ENCODE data around the gene PSMB2.
"Not testable (repeated sequence)": the region's sequence is repeated elsewhere in the genome, so short reads cannot be mapped to it uniquely, and the experiment has no call there.

The PSMB2 gene

DNA sequence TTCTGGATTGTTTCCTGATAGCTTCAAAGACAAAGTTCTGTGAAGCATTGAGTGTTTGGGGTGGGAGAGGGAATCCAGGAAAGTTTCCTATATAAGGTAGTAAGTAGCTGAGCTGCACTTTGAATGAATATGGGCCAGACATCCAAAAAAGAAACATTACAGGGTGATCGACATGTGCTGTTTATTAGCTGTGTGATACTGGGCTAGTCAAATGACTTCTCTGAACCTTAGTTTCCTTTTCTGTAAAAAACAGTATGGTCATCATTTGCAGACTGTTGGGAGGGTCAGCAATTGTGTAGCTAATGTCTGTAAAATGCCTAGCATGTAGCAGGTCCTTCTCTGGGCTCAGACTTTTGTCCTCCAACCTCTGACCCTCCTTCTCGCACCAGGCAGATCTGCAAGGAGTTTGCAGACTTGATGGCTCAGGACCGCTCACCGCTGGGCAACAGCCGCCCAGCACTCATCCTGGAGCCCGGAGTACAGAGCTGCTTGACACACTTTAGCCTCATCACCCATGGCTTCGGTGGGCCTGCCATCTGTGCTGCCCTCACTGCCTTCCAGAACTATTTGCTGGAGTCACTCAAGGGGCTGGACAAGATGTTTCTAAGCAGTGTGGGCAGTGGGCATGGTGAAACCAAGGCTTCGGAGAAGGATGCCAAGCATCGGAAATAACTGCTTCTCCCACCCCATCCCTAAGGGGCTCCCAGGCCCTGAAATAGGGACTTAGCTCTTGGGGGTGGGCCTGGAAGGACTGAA is 47.1 kb downstream of the PSMB2 start:
- no peaks in the 10 kb centered on the region for H3K9me3 ChIP-seq (ENCODE audit: control insufficient read depth, low read length)
- no peak overlapping the region for H3K27ac ChIP-seq (ENCODE audit: low read depth, low read length, severe bottlenecking)
- WGBS, 2 experiments (ENCODE audit: insufficient coverage in 2 of 2): 93 to 95% methylated on average over 7 of the region's 9 CpGs
- H3K36me3 ChIP-seq (ENCODE audit: control insufficient read depth, insufficient read depth, low read length): peaks cover 15% of the 10 kb centered on the region
- no peaks in the 10 kb centered on the region for H3K4me1 ChIP-seq (ENCODE audit: control insufficient read depth, insufficient read depth, low read length, poor library complexity, severe bottlenecking)
- H3K4me3 ChIP-seq (ENCODE audit: extremely low read depth, insufficient read depth, low read length, poor library complexity, severe bottlenecking): no peak overlapping the region

DNA sequence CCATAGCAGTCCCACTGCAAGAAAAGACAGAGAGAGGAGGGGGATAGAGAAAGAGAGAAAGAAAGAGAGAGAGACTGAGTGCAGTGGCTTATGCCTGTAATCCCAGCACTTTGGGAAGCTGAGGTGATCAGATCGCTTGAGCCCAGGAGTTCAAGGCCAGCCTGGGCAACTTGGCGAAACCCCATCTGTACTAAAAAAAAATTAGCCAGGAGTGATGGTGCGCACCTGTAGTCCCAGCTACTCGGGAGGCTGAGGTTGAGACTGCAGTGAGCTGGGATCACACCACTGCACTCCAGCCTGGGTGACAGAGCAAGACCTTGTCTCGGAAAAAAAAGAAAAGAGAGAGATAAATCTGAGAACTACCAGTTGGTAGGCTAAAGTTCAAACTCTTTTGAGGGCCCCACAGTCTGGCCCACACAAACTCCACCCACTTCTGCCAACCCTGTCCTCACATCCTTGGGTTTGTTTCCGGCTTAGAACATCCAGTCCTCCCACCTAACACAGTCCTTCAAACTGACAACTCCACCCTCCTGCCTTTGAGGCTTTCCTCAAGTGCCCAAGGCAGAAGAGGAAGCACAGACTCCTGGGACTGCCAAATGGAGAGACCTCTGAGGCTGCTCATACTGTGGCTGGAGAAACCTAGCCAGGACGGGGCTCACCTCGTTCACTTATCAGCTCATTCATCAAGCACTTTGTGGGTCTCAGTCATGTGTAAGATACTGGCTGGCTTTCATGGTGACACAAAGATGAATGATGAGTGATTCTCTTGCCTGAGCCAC is 48.1 kb downstream of the PSMB2 start:
- H3K36me3 ChIP-seq (ENCODE audit: control insufficient read depth, insufficient read depth, low read length): peaks cover 11% of the 10 kb centered on the region
- no peaks in the 10 kb centered on the region for H3K9me3 ChIP-seq (ENCODE audit: control insufficient read depth, low read length)
- H3K27ac ChIP-seq (ENCODE audit: low read depth, low read length, severe bottlenecking): no peak overlapping the region
- H3K4me3 ChIP-seq (ENCODE audit: extremely low read depth, insufficient read depth, low read length, poor library complexity, severe bottlenecking): no peak overlapping the region
- H3K4me1 ChIP-seq (ENCODE audit: control insufficient read depth, insufficient read depth, low read length, poor library complexity, severe bottlenecking): no peaks in the 10 kb centered on the region
- WGBS, 2 experiments (ENCODE audit: insufficient coverage in 2 of 2): 94 to 95% methylated on average over 7 to 8 of the region's 8 CpGs

DNA sequence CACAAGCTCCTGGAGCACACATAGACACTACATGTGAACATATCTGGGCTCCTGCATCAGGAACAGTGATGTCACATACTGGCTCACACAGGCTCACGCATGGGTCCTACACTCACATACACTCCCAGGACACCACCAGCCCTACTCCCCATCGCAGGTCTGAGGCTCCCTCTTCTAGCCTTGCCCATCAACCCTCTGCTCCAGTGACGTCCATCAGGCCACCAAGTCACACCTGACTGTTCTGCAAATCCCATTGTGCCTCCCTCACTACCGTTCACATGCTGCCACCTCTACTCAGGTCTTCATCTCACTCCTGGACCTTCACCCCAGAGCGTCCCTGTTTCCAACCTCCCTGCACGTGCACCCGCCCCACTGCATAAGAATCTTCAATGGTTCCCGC is 50.1 kb downstream of the PSMB2 start:
- Histone ChIP-seq H3K9me3 (ENCODE audit: control insufficient read depth, low read length) (no peaks in the 10 kb centered on the region), H3K4me3 (ENCODE audit: extremely low read depth, insufficient read depth, low read length, poor library complexity, severe bottlenecking) (no peak overlapping the region), H3K27ac (ENCODE audit: low read depth, low read length, severe bottlenecking) (no peak overlapping the region), H3K4me1 (ENCODE audit: control insufficient read depth, insufficient read depth, low read length, poor library complexity, severe bottlenecking) (no peaks in the 10 kb centered on the region), H3K36me3 (ENCODE audit: control insufficient read depth, insufficient read depth, low read length) (peaks cover 6% of the 10 kb centered on the region)
- WGBS, 2 experiments (ENCODE audit: insufficient coverage in 2 of 2): 86 to 90% methylated on average over 7 of the region's 8 CpGs

DNA sequence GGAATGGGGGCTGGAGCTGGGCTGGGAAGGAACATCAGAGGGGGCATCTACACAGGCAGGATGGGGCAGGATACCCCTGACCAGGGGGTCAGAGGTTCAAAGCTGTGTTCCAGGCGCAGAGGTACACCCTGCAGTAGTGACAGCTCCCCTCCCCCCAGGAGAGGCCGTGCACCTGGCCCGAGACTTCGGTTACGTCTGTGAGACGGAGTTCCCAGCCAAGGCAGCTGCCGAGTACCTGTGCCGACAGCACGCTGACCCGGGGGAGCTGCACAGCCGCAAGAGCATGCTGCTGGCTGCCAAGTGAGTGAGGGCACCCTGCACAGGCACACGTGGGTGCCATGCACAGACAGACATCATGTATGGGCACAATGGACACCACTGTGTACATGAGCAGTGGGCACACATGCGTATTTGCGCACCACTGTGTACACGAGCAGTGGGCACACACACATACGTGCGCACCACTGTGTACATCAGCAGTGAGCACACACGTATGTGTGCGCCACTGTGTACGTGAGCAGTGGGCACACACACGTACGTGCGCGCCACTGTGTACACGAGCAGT is 50.8 kb downstream of the PSMB2 start:
- Histone ChIP-seq H3K36me3 (ENCODE audit: control insufficient read depth, insufficient read depth, low read length) (peaks cover 4% of the 10 kb centered on the region), H3K27ac (ENCODE audit: low read depth, low read length, severe bottlenecking) (no peak overlapping the region), H3K9me3 (ENCODE audit: control insufficient read depth, low read length) (no peaks in the 10 kb centered on the region), H3K4me1 (ENCODE audit: control insufficient read depth, insufficient read depth, low read length, poor library complexity, severe bottlenecking) (no peaks in the 10 kb centered on the region), H3K4me3 (ENCODE audit: extremely low read depth, insufficient read depth, low read length, poor library complexity, severe bottlenecking) (no peak overlapping the region)
- WGBS, 2 experiments (ENCODE audit: insufficient coverage in 2 of 2): 94 to 95% methylated on average over 25 of the region's 25 CpGs

DNA sequence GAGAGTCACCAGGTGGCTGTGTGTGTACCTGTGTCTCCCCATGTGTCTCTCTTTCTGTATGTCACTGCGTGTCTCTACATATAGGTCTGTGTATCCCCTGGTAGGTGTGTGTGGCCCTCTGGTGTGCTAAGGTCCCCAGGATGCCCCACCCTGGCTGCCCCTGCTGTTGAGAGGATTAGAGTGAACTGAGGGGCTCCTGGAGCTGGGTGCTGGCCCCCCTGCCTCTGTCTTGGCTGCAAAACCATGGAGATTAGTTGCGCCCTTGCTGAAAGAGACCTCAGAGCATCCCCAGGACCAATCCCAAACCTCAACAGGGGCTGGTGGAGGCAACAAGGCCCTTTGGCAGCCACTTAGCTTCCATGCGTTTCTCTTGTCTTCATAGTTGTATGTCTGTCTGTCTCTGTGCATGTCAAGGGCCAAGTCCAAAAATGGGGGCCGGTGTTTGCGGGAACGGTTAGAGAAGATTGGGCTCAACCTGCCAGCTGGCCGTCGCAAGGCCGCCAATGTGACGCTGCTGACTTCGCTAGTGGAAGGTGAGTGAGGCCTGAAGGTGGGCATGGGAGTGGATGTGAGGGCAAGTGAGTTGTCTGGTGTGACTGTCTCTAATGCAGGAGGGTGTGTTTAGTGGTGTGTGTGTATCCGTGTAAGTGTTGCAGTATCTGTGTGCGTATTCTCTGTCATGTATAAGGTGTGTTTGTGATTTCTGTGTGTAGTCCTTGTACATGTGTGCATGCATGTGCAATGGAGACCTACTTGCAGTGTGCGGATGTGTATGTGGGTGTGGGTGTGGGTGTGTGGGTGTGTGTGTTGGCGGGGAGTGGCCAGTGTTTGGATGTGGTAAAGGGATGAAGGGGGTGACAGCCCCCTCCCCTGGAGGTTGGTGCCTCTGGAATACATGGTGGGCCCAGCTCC is 51.6 kb downstream of the PSMB2 start:
- no peak overlapping the region for H3K27ac ChIP-seq (ENCODE audit: low read depth, low read length, severe bottlenecking)
- no peaks in the 10 kb centered on the region for H3K9me3 ChIP-seq (ENCODE audit: control insufficient read depth, low read length)
- H3K4me1 ChIP-seq (ENCODE audit: control insufficient read depth, insufficient read depth, low read length, poor library complexity, severe bottlenecking): no peaks in the 10 kb centered on the region
- no peak overlapping the region for H3K4me3 ChIP-seq (ENCODE audit: extremely low read depth, insufficient read depth, low read length, poor library complexity, severe bottlenecking)
- WGBS, 2 experiments (ENCODE audit: insufficient coverage in 2 of 2): 95% methylated on average over 14 to 15 of the region's 15 CpGs
- H3K36me3 ChIP-seq (ENCODE audit: control insufficient read depth, insufficient read depth, low read length): peaks cover under 1% of the 10 kb centered on the region

DNA sequence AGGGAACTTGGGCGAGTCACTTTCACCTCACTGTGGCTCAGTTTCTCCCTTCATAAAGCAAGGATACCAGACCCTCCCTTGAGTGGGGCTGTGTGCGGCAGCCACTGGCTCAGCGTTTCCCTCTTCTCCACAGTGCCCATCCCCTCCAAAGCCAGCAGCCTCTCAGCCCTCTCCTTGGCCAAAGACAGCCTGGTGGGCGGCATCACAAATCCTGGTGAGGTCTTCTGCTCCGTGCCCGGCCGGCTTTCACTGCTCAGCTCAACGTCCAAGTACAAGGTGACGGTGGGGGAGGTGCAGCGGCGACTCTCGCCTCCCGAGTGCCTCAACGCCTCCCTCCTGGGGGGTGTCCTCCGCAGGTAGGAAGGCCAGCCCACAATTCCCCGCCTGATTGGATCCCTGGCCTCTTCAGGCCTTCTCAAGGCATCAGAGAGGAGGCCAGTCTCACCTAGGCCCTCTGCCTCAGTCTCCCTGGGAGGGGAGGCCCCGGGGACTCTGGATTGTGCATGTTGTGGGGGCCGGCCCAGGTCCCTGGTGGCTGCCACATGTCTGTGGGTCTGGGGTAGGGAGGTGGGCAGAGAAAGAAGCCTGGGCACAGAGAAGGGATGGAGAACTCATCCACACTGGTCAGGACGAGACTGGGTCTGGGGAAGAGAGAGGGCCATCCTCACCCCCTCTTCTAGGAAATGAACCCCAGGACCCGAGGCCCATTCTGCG is 53.0 kb downstream of the PSMB2 start:
- H3K4me1 ChIP-seq (ENCODE audit: control insufficient read depth, insufficient read depth, low read length, poor library complexity, severe bottlenecking): no peaks in the 10 kb centered on the region
- no peak overlapping the region for H3K27ac ChIP-seq (ENCODE audit: low read depth, low read length, severe bottlenecking)
- no peaks in the 10 kb centered on the region for H3K9me3 ChIP-seq (ENCODE audit: control insufficient read depth, low read length)
- no peaks in the 10 kb centered on the region for H3K36me3 ChIP-seq (ENCODE audit: control insufficient read depth, insufficient read depth, low read length)
- WGBS, 2 experiments (ENCODE audit: insufficient coverage in 2 of 2): 76 to 79% methylated on average over 16 to 18 of the region's 21 CpGs
- H3K4me3 ChIP-seq (ENCODE audit: extremely low read depth, insufficient read depth, low read length, poor library complexity, severe bottlenecking): no peak overlapping the region

DNA sequence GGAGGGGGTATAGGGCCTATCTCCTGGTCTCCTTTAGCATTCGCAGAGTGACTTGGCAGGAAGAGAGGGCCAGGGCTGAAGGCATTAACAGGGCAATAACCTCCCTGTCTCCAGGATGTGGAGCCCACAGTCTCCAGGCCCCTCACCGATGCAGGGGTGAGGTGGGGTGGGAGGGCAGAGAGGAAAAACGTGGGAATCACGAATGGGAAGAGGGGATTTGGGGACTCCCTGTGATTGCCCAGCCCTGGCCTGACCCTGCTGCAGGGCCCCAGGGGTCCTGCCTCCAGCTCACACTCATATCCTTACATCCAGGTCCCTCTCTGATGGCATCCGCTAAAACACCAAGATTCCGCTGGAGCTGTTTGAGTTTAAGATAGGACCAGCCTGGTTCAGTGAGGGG is 53.6 kb downstream of the PSMB2 start:
- WGBS, 2 experiments (ENCODE audit: insufficient coverage in 2 of 2): 100% methylated on average over 2 of the region's 6 CpGs; no CpG with 5 or more reads in 1 of the 2 experiments
- H3K36me3 ChIP-seq (ENCODE audit: control insufficient read depth, insufficient read depth, low read length): no peaks in the 10 kb centered on the region
- H3K4me3 ChIP-seq (ENCODE audit: extremely low read depth, insufficient read depth, low read length, poor library complexity, severe bottlenecking): no peak overlapping the region
- no peaks in the 10 kb centered on the region for H3K9me3 ChIP-seq (ENCODE audit: control insufficient read depth, low read length)
- no peaks in the 10 kb centered on the region for H3K4me1 ChIP-seq (ENCODE audit: control insufficient read depth, insufficient read depth, low read length, poor library complexity, severe bottlenecking)
- no peak overlapping the region for H3K27ac ChIP-seq (ENCODE audit: low read depth, low read length, severe bottlenecking)

DNA sequence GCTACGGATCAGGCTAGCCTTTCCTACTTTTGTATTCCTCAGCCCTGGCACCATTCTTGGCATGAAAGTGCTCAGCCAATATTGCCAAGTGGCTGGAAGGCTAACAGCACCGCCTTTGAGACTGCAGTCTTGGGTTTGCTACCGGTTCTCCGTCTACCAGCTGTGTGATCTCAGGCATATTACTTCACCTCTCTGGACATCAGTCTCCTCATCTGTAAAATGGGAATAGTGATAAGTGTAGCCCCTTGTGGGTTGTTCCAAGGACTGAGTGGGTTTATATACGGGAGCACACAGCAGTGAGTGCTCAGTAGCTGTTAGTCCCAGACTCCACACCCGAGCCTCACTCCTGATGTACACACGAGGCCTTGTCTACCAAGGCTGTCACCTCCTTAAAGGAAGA is 54.5 kb downstream of the PSMB2 start:
- H3K9me3 ChIP-seq (ENCODE audit: control insufficient read depth, low read length): no peaks in the 10 kb centered on the region
- H3K4me1 ChIP-seq (ENCODE audit: control insufficient read depth, insufficient read depth, low read length, poor library complexity, severe bottlenecking): no peaks in the 10 kb centered on the region
- no peaks in the 10 kb centered on the region for H3K36me3 ChIP-seq (ENCODE audit: control insufficient read depth, insufficient read depth, low read length)
- no peak overlapping the region for H3K4me3 ChIP-seq (ENCODE audit: extremely low read depth, insufficient read depth, low read length, poor library complexity, severe bottlenecking)
- H3K27ac ChIP-seq (ENCODE audit: low read depth, low read length, severe bottlenecking): no peak overlapping the region
- WGBS, 2 experiments (ENCODE audit: insufficient coverage in 2 of 2): 90 to 97% methylated on average over 3 to 7 of the region's 7 CpGs

DNA sequence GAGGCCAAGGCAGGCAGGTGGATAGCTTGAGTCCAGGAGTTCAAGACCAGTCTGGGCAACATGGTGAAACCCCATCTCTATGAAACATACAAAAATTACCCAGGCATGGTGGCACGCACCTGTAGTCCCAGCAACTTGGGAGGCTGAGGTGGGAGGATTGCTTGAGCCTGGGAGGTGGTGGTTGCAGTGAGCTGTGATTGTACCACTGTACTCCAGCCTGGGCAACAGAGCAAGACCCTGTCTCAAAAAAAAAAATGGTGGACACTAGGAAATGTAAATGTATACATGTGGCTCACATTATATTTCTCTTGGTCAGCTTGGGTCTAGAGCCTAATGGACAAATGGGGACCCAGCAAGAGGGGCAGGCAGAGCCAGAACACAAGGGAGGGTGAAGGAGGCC is 55.5 kb downstream of the PSMB2 start:
- not testable (repeated sequence) for H3K4me3 ChIP-seq (ENCODE audit: extremely low read depth, insufficient read depth, low read length, poor library complexity, severe bottlenecking); H3K4me1 ChIP-seq (ENCODE audit: control insufficient read depth, insufficient read depth, low read length, poor library complexity, severe bottlenecking); H3K27ac ChIP-seq (ENCODE audit: low read depth, low read length, severe bottlenecking); H3K9me3 ChIP-seq (ENCODE audit: control insufficient read depth, low read length); H3K36me3 ChIP-seq (ENCODE audit: control insufficient read depth, insufficient read depth, low read length)
- 100% methylated on average over 1 of the region's 1 CpG for WGBS, 2 experiments (ENCODE audit: insufficient coverage in 2 of 2)

DNA sequence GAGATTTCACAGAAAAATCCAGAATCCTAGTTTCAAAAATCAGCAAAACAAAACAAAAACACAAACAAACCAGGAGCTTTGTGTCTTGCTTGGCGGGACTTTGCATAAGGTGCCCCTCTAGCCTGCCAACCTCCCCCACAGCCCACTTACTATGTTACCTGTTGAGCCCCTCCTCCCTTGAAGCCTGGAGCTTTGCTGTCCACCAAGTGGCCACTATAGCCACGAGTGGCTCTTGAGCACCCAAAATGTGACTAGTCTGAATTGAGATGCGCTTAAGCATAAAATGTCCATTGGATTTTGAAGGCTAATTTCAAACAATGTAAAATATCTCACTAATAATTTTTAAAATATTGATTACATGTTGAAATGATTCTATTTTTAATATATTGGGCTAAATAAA is 56.0 kb downstream of the PSMB2 start:
- H3K4me1 ChIP-seq (ENCODE audit: control insufficient read depth, insufficient read depth, low read length, poor library complexity, severe bottlenecking): no peaks in the 10 kb centered on the region
- H3K4me3 ChIP-seq (ENCODE audit: extremely low read depth, insufficient read depth, low read length, poor library complexity, severe bottlenecking): no peak overlapping the region
- 76 to 88% methylated on average over 1 to 2 of the region's 3 CpGs for WGBS, 2 experiments (ENCODE audit: insufficient coverage in 2 of 2)

More for the DNA sequence above, 56.0 kb downstream of the PSMB2 start:
- no peaks in the 10 kb centered on the region for H3K9me3 ChIP-seq (ENCODE audit: control insufficient read depth, low read length)
- H3K36me3 ChIP-seq (ENCODE audit: control insufficient read depth, insufficient read depth, low read length): no peaks in the 10 kb centered on the region
- H3K27ac ChIP-seq (ENCODE audit: low read depth, low read length, severe bottlenecking): no peak overlapping the region
